ENCODE data around the gene IGFBPL1. TPM values are rescaled to one million over a fixed set of nuclear protein-coding genes. Genes with fewer than 3 reads are reported as not detected.
A peak's percentile ranks its signal among the peaks of the same experiment; 100 is the strongest.

Gene IGFBPL1
- total and polyA plus RNA-seq, 2 of the 13 experiments (the other 11 are each of a cell fraction or from before 2014, with no cell fraction given) = 0.24 TPM; not detected in 1

DNA sequence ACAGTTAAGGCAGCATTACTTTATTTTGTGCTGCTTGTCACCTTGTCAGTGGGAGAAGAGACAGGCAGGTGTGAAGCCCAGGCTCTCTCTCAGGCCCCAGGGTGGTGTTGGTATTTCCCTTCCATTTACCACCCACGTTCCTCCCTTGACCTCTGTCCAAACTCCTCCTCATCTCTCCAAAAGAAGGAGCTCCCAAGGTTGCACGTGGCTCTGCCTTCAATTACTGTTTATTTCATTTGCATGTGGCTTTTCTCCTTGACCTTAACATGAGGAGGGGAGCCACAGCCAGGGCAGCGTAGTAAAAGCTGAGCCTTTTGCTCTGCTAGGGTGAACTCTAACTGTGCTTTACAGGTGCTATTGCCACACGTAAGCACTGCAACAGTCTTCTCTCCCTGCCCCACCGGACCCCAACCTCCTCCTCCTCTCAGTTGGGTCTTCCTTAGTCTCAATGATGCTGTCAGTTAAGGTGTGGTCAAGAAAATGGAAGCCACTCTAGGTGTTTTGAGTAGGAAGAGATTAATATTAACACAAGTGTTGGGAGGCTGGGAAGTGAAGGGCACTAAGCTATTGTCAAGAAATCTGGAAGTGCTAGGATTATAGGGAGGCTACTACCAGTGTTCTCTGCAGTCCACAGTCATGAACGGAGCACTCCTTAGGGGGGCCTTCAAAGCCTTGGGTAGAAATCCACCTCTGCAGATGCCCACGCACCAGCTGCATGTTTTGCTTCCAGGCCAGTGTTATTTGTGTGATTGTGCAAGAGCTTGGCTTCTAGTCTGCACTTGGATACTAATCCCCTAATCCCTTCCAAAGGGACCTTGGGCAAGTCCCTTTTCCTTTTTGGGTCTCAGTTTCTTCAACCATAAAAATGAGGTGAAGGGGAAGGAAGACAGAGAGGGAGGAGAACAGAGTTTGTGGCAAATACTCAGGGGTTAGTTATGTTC is 35.7 kb downstream of the IGFBPL1 start (continued):
- TF ChIP-seq, protein P1, sequence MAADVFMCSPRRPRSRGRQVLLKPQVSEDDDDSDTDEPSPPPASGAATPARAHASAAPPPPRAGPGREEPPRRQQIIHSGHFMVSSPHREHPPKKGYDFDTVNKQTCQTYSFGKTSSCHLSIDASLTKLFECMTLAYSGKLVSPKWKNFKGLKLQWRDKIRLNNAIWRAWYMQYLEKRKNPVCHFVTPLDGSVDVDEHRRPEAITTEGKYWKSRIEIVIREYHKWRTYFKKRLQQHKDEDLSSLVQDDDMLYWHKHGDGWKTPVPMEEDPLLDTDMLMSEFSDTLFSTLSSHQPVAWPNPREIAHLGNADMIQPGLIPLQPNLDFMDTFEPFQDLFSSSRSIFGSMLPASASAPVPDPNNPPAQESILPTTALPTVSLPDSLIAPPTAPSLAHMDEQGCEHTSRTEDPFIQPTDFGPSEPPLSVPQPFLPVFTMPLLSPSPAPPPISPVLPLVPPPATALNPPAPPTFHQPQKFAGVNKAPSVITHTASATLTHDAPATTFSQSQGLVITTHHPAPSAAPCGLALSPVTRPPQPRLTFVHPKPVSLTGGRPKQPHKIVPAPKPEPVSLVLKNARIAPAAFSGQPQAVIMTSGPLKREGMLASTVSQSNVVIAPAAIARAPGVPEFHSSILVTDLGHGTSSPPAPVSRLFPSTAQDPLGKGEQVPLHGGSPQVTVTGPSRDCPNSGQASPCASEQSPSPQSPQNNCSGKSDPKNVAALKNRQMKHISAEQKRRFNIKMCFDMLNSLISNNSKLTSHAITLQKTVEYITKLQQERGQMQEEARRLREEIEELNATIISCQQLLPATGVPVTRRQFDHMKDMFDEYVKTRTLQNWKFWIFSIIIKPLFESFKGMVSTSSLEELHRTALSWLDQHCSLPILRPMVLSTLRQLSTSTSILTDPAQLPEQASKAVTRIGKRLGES (CRISPR knock-in tag; IDR thresholded peaks at IDR 0.05; ENCODE audit: borderline replicate concordance) = peak; percentile 95
- TF ChIP-seq, protein P2, sequence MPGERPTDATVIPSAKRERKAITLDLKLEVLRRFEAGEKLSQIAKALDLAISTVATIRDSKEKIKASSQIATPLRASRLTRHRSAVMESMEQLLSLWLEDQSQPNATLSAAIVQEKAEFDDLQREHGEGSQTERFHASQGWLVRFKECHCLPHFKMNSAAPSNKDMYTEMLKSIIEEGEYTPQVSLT (CRISPR knock-in tag; IDR thresholded peaks at IDR 0.05; ENCODE audit: borderline replicate concordance, low read depth) = no peak
- TF ChIP-seq, protein P3, sequence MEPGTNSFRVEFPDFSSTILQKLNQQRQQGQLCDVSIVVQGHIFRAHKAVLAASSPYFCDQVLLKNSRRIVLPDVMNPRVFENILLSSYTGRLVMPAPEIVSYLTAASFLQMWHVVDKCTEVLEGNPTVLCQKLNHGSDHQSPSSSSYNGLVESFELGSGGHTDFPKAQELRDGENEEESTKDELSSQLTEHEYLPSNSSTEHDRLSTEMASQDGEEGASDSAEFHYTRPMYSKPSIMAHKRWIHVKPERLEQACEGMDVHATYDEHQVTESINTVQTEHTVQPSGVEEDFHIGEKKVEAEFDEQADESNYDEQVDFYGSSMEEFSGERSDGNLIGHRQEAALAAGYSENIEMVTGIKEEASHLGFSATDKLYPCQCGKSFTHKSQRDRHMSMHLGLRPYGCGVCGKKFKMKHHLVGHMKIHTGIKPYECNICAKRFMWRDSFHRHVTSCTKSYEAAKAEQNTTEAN (CRISPR knock-in tag; conservative IDR thresholded peaks at IDR 0.05) = peak; percentile 69
- TF ChIP-seq ZNF331 (CRISPR knock-in tag; IDR thresholded peaks at IDR 0.05) (0 out of 2 replicates have a peak, but pooled peaks have one; percentile 37), ZNF644 (CRISPR knock-in tag; IDR thresholded peaks at IDR 0.05; ENCODE audit: low read depth) (peak; percentile 70; the same call in 1 of the 2 replicates), FOXO1 (CRISPR knock-in tag; IDR thresholded peaks at IDR 0.05) (peak; percentile 45; the same call in 1 of the 2 replicates), ZNF160 (CRISPR knock-in tag; IDR thresholded peaks at IDR 0.05) (no peak), KDM3A (CRISPR knock-in tag; IDR thresholded peaks at IDR 0.05; ENCODE audit: low read depth) (no peak), HDAC1 (CRISPR knock-in tag; IDR thresholded peaks at IDR 0.05) (peak; percentile 54; the same call in 1 of the 2 replicates), SSRP1 (CRISPR knock-in tag; IDR thresholded peaks at IDR 0.05) (no peak)
- TF ChIP-seq, protein P4, sequence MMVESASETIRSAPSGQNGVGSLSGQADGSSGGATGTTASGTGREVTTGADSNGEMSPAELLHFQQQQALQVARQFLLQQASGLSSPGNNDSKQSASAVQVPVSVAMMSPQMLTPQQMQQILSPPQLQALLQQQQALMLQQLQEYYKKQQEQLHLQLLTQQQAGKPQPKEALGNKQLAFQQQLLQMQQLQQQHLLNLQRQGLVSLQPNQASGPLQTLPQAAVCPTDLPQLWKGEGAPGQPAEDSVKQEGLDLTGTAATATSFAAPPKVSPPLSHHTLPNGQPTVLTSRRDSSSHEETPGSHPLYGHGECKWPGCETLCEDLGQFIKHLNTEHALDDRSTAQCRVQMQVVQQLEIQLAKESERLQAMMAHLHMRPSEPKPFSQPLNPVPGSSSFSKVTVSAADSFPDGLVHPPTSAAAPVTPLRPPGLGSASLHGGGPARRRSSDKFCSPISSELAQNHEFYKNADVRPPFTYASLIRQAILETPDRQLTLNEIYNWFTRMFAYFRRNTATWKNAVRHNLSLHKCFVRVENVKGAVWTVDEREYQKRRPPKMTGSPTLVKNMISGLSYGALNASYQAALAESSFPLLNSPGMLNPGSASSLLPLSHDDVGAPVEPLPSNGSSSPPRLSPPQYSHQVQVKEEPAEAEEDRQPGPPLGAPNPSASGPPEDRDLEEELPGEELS (CRISPR knock-in tag; IDR thresholded peaks at IDR 0.05) = 0 out of 2 replicates have a peak, but pooled peaks have one; percentile 42
- TF ChIP-seq, protein P5, sequence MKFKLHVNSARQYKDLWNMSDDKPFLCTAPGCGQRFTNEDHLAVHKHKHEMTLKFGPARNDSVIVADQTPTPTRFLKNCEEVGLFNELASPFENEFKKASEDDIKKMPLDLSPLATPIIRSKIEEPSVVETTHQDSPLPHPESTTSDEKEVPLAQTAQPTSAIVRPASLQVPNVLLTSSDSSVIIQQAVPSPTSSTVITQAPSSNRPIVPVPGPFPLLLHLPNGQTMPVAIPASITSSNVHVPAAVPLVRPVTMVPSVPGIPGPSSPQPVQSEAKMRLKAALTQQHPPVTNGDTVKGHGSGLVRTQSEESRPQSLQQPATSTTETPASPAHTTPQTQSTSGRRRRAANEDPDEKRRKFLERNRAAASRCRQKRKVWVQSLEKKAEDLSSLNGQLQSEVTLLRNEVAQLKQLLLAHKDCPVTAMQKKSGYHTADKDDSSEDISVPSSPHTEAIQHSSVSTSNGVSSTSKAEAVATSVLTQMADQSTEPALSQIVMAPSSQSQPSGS (CRISPR knock-in tag; IDR thresholded peaks at IDR 0.05) = 0 out of 2 replicates have a peak, but pooled peaks have one; percentile 31
- TF ChIP-seq, protein P6, sequence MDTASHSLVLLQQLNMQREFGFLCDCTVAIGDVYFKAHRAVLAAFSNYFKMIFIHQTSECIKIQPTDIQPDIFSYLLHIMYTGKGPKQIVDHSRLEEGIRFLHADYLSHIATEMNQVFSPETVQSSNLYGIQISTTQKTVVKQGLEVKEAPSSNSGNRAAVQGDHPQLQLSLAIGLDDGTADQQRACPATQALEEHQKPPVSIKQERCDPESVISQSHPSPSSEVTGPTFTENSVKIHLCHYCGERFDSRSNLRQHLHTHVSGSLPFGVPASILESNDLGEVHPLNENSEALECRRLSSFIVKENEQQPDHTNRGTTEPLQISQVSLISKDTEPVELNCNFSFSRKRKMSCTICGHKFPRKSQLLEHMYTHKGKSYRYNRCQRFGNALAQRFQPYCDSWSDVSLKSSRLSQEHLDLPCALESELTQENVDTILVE (CRISPR knock-in tag; IDR thresholded peaks at IDR 0.05) = 0 out of 2 replicates have a peak, but pooled peaks have one; percentile 6
- TF ChIP-seq, protein P7, sequence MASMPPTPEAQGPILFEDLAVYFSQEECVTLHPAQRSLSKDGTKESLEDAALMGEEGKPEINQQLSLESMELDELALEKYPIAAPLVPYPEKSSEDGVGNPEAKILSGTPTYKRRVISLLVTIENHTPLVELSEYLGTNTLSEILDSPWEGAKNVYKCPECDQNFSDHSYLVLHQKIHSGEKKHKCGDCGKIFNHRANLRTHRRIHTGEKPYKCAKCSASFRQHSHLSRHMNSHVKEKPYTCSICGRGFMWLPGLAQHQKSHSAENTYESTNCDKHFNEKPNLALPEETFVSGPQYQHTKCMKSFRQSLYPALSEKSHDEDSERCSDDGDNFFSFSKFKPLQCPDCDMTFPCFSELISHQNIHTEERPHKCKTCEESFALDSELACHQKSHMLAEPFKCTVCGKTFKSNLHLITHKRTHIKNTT (CRISPR knock-in tag; IDR thresholded peaks at IDR 0.05) = no peak

All from HepG2 (cell line).